ENCODE results near the gene DHRS13.

Gene DHRS13

DNA sequence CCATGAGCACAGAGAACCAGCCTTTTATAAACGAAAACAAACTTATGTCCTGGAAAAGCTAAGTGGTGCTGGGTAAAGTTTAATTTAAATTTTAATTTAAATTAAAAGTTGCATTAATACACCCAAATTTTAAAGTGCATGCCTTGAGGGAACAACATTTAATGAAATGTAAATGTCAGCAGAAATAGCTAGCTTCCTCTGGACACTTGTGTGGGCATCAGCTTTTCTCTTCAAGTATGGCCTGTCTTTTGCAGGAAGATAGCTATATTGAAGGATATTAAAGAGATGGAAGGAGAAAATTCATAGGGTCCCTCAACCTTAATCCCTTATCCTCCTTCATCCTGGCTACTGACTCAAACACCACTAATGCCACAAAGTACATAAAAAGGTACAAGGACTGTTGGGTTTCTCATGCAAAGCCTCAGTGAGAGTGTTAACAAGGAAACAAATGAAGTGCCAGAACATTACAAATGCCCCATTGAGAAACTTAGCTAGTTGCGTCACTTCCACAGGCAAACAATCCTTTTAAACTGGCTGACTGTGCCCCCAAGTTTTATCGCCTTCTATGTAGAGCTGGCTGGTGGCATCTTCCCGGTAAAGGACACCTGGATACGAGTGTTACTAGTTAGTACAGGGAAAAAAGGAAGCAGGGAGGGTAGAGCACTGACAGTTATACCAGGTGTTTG lies 34.3 kb upstream of the DHRS13 start:
- TF ChIP-seq FOXP2 (optimal IDR thresholded peaks at IDR 0.05; ENCODE audit: borderline replicate concordance, extremely low read depth, extremely low read length, insufficient read depth) (no peak), SIN3A (IDR thresholded peaks at IDR 0.05; ENCODE audit: borderline replicate concordance, insufficient read depth, low read length) (no peak), POLR2AphosphoS5 (IDR thresholded peaks at IDR 0.05; ENCODE audit: low read depth, low read length) (no peak), TAF1 (IDR thresholded peaks at IDR 0.05; ENCODE audit: borderline replicate concordance, insufficient read depth, low read length) (no peak)
- TF ChIP-seq, protein P1, sequence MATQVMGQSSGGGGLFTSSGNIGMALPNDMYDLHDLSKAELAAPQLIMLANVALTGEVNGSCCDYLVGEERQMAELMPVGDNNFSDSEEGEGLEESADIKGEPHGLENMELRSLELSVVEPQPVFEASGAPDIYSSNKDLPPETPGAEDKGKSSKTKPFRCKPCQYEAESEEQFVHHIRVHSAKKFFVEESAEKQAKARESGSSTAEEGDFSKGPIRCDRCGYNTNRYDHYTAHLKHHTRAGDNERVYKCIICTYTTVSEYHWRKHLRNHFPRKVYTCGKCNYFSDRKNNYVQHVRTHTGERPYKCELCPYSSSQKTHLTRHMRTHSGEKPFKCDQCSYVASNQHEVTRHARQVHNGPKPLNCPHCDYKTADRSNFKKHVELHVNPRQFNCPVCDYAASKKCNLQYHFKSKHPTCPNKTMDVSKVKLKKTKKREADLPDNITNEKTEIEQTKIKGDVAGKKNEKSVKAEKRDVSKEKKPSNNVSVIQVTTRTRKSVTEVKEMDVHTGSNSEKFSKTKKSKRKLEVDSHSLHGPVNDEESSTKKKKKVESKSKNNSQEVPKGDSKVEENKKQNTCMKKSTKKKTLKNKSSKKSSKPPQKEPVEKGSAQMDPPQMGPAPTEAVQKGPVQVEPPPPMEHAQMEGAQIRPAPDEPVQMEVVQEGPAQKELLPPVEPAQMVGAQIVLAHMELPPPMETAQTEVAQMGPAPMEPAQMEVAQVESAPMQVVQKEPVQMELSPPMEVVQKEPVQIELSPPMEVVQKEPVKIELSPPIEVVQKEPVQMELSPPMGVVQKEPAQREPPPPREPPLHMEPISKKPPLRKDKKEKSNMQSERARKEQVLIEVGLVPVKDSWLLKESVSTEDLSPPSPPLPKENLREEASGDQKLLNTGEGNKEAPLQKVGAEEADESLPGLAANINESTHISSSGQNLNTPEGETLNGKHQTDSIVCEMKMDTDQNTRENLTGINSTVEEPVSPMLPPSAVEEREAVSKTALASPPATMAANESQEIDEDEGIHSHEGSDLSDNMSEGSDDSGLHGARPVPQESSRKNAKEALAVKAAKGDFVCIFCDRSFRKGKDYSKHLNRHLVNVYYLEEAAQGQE (IDR thresholded peaks at IDR 0.05; ENCODE audit: insufficient read depth in 1 of 2, low read depth in 2 of 2, low read length in 2 of 2) = no peak

DNA sequence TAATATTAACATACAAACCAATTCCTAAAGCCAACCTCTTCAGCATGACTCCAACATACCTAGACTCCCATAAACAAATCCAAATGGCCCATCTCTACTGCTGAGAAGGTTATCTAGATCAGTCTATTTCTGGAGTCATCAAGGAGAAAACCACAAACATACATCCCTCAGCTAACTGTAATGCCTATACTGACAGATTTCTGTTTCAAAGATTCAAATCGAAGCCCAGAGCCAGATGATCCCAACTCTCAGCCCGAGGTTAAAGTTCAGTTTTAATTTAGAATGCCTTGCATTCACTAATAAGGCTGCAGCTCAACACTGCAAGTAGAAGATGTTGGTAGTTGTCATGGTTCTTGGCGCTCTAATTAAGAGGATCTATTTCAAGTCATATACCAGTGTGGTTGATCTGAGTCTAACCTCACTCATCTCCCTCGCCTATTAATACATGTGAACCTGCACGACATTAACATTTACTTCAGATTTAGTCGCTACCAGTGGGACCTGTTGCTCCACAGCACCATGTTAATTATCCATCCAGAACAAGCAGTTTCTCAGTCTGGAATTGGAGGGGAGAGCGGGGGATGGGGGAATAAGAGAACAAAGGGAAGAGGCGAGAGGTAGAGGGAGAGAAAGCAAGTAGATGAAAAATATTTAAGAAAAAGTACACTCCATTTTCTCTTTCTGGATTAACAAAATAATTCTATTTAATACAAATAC lies 33.0 kb upstream of the DHRS13 start:
- TF ChIP-seq SIN3A (IDR thresholded peaks at IDR 0.05; ENCODE audit: borderline replicate concordance, insufficient read depth, low read length) (no peak), FOXP2 (optimal IDR thresholded peaks at IDR 0.05; ENCODE audit: borderline replicate concordance, extremely low read depth, extremely low read length, insufficient read depth) (no peak), POLR2AphosphoS5 (IDR thresholded peaks at IDR 0.05; ENCODE audit: low read depth, low read length) (no peak), TAF1 (IDR thresholded peaks at IDR 0.05; ENCODE audit: borderline replicate concordance, insufficient read depth, low read length) (no peak)
- TF ChIP-seq, protein P1 (IDR thresholded peaks at IDR 0.05; ENCODE audit: insufficient read depth in 1 of 2, low read depth in 2 of 2, low read length in 2 of 2) = no peak

DNA sequence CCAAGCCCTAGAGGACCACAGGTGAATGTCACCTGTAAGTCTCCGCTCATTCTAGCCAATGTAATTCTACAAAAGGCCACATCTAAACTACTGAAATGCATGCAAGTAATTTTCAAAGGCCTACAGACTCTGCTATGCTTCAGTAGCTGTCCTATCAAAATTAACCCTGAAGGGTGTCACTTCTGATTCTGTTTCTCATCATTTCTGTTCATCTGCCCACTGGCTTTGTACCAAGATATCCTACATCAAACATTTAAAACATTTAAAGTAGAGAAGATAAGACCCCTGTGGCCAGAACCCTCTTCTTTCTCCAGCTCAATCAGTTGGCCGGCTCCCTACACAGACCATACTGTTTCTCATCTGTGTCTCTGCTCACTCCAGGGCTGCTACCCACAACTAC lies 26.9 kb upstream of the DHRS13 start:
- TF ChIP-seq SIN3A (IDR thresholded peaks at IDR 0.05; ENCODE audit: borderline replicate concordance, insufficient read depth, low read length) = no peak
- TF ChIP-seq, protein P1 (IDR thresholded peaks at IDR 0.05; ENCODE audit: insufficient read depth in 1 of 2, low read depth in 2 of 2, low read length in 2 of 2) = no peak
- no peak for TF ChIP-seq FOXP2 (optimal IDR thresholded peaks at IDR 0.05; ENCODE audit: borderline replicate concordance, extremely low read depth, extremely low read length, insufficient read depth)
- TF ChIP-seq POLR2AphosphoS5 (IDR thresholded peaks at IDR 0.05; ENCODE audit: low read depth, low read length) = no peak
- TF ChIP-seq TAF1 (IDR thresholded peaks at IDR 0.05; ENCODE audit: borderline replicate concordance, insufficient read depth, low read length) = no peak

DNA sequence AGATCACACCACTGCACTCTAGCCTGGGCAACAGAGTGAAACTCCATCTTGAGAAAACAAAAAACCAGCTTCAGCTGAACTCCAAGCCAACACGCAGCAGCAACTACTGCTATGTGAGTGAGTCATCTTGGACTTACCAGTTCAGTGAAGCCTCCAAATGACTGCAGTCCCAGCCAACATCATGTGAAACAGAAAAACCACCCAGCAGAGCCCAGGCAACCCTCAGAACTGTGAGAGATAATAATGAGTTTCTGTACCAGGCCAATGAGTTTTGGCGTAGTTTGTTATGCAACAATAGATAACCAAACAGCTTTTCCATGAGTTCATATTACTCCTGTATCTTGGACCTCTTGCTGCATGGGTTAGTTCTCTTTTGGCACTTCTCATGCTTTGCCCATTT lies 25.2 kb upstream of the DHRS13 start:
- TF ChIP-seq SIN3A (IDR thresholded peaks at IDR 0.05; ENCODE audit: borderline replicate concordance, insufficient read depth, low read length) (no peak), TAF1 (IDR thresholded peaks at IDR 0.05; ENCODE audit: borderline replicate concordance, insufficient read depth, low read length) (no peak), POLR2AphosphoS5 (IDR thresholded peaks at IDR 0.05; ENCODE audit: low read depth, low read length) (no peak), FOXP2 (optimal IDR thresholded peaks at IDR 0.05; ENCODE audit: borderline replicate concordance, extremely low read depth, extremely low read length, insufficient read depth) (no peak)
- TF ChIP-seq, protein P1 (IDR thresholded peaks at IDR 0.05; ENCODE audit: insufficient read depth in 1 of 2, low read depth in 2 of 2, low read length in 2 of 2) = no peak
